HepG2 (cell line): ENCODE measurements around the gene C2CD4A. TPM values are rescaled to one million over a fixed set of nuclear protein-coding genes. Genes with fewer than 3 reads are reported as not detected.

Source experiments
- ATAC-seq: fragments of 200-7000 bp; cut with Tn5 transposase; 3 replicates; pipeline ENCODE4 v1.9.1; 2020; ENCODE audit warnings: mild to moderate bottlenecking, moderate library complexity
- BruUV-seq: library from RNA; stranded (reverse); fragments of 400-500 nt; replicated peaks from 2 replicates; lab custom pipeline; 2021; lab: Mats Ljungman, UMichigan
- CTCF ChIA-PET: fragments of 300-600 bp; formaldehyde crosslinking; extraction: SDS; loops from one replicate; lab custom pipeline; 2021; ENCODE audit warnings: low total read pairs, inconsistent platforms, low intra/inter-chr PET ratio; lab: Yijun Ruan, JAX
- POLR2A ChIA-PET: fragments of 350-600 bp; sonication (Branson Sonifier 250); formaldehyde crosslinking; loops from one replicate; lab custom pipeline; 2020; ENCODE audit warnings: antibody characterized with exemption, inconsistent platforms; lab: Yijun Ruan, JAX
- DNase-seq: peaks from one replicate; pipeline ENCODE4 v3.0.0-alpha.2; 2015; ENCODE audit warnings: low spot score
- FAIRE-seq: peaks from 3 replicates; lab custom pipeline; 2011; peaks lifted over from hg19 to GRCh38; lab: Jason Lieb, UNC
- H2AFZ ChIP-seq: one replicate; pipeline ENCODE4 v1.6.1; 2011; ENCODE audit warnings: low read length, inconsistent platforms
- H3K27ac ChIP-seq: fragments of 300-600 bp; 3 replicates; pipeline ENCODE4 v1.8.0; 2011; ENCODE audit warnings: mixed run types, mild to moderate bottlenecking, mixed read lengths, low read length, inconsistent platforms; ENCODE audit not compliant: insufficient read depth; ENCODE audit errors: extremely low read length
- H3K27me3 ChIP-seq, 2 experiments: fragments of 200-600 bp in 1 of 2; 2 replicates in 1 of 2; 3 replicates in 1 of 2; pipeline versions ENCODE4 v1.6.0 to v1.8.0; 2011; ENCODE audit warnings: low read length in 2 of 2, mild to moderate bottlenecking in 2 of 2, moderate library complexity in 2 of 2, inconsistent platforms in 1 of 2; ENCODE audit not compliant: insufficient read depth in 2 of 2, control insufficient read depth in 1 of 2
- H3K36me3 ChIP-seq, 2 experiments: fragments of 200-600 bp in 1 of 2; replicated peaks in 1 of 2; 2 replicates in 1 of 2; 3 replicates in 1 of 2; pipeline versions ENCODE4 v1.5.1 to v1.8.0; 2011; ENCODE audit warnings: low read length in 2 of 2, inconsistent platforms in 1 of 2; ENCODE audit not compliant: insufficient read depth in 2 of 2, control insufficient read depth in 1 of 2
- H3K4me1 ChIP-seq: 2 replicates; pipeline ENCODE4 v1.5.1; 2012; ENCODE audit warnings: low read length, inconsistent platforms; ENCODE audit not compliant: insufficient read depth
- H3K4me2 ChIP-seq: 2 replicates; pipeline ENCODE4 v1.6.0; 2011; ENCODE audit warnings: low read depth, low read length, inconsistent platforms
- H3K4me3 ChIP-seq, 3 experiments: fragments of 200-600 bp in 1 of 3; sonication (generic), shearing (Covaris generic) in 1 of 3; replicated peaks in 1 of 3; 2 replicates each; pipeline ENCODE4 v1.5.1; 2011 to 2016; ENCODE audit warnings: low read length in 3 of 3, inconsistent platforms in 2 of 3, low read depth in 2 of 3, mild to moderate bottlenecking in 2 of 3, control low read depth in 1 of 3, mixed read lengths in 1 of 3; ENCODE audit not compliant: insufficient read depth in 1 of 3
- H3K79me2 ChIP-seq: one replicate; pipeline ENCODE4 v1.6.1; 2011; ENCODE audit warnings: low read length, inconsistent platforms; ENCODE audit not compliant: insufficient read depth
- H3K9ac ChIP-seq: 2 replicates; pipeline ENCODE4 v1.6.0; 2011; ENCODE audit warnings: mild to moderate bottlenecking, low read depth, low read length, inconsistent platforms; ENCODE audit not compliant: insufficient read depth
- H3K9me3 ChIP-seq: 2 replicates; pipeline ENCODE4 v1.5.1; 2012; ENCODE audit warnings: mild to moderate bottlenecking, low read length
- H4K20me1 ChIP-seq: 2 replicates; pipeline ENCODE4 v1.6.0; 2011; ENCODE audit warnings: inconsistent platforms, mild to moderate bottlenecking, low read length, moderate library complexity; ENCODE audit not compliant: insufficient read depth
- STAG1 ChIP-seq: sonication (generic); formaldehyde crosslinking; IDR thresholded peaks from 2 replicates; pipeline ENCODE4 v1.4.0; 2020; ENCODE audit warnings: missing genetic modification reagents
- ZNF7 ChIP-seq: IDR thresholded peaks from 2 replicates; pipeline ENCODE4 v1.6.1; 2016; ENCODE audit warnings: missing biosample characterization, missing genetic modification reagents
- ZNF772 ChIP-seq: sonication (generic); formaldehyde crosslinking; IDR thresholded peaks from 2 replicates; pipeline ENCODE4 v1.5.0; 2020; ENCODE audit warnings: mild to moderate bottlenecking, missing genetic modification reagents
- WGBS: methylation state at CpG from one replicate; pipeline ENCODE4 v1.1.6; 2017; ENCODE audit warnings: low lambda C conversion rate; 5-methylcytosine and 5-hydroxymethylcytosine counted together
- in situ Hi-C: cut with HindIII; loops from 2 replicates; pipeline ENCODE4 v1.10.0; 2017; ENCODE audit warnings: low pct_unique_long_range_greater_than_20kb; ENCODE audit not compliant: extremely low pct_ligation_motif_present
- intact Hi-C: fragments of 100-400 bp; cut with micrococcal nuclease; formaldehyde crosslinking; loops from one replicate; pipeline ENCODE4 v1.10.0; 2022; ENCODE audit not compliant: unreplicated experiment
- polyA plus RNA-seq, 8 experiments: library from polyadenylated mRNA; depleted of rRNA in 3 of 8; stranded (reverse) in 7 of 8; unstranded in 1 of 8; fragments of >200 nt; fragmentation: Illumina TruSeq in 4 of 8; extraction: Trizol in 4 of 8; gene quantifications; 2 replicates each; pipeline versions ENCODE4 v1.2.1 to v1.2.3, GENCODE V29; 2011 to 2016; ENCODE audit warnings: low read depth in 4 of 8, missing spikeins in 1 of 8, mixed read lengths in 1 of 8; ENCODE audit not compliant: insufficient read depth in 1 of 8
- total RNA-seq, 5 experiments: library from RNA; depleted of rRNA; stranded (reverse); fragments of >200 nt; fragmentation: Illumina TruSeq; extraction: Trizol; gene quantifications; 2 replicates each; pipeline ENCODE4 v1.2.3, GENCODE V29; 2016; ENCODE audit warnings: low read depth in 1 of 5
- TF ChIP-seq, protein P1 (sequence below): sonication (generic); formaldehyde crosslinking; IDR thresholded peaks from 2 replicates; pipeline ENCODE4 v1.5.0; 2020; ENCODE audit warnings: mild to moderate bottlenecking, missing genetic modification reagents, moderate library complexity

Gene C2CD4A
- total and polyA plus RNA-seq, 2 of the 13 experiments (the other 11 are each of a cell fraction or from before 2014, with no cell fraction given) = 0.20 TPM; not detected in 1

DNA sequence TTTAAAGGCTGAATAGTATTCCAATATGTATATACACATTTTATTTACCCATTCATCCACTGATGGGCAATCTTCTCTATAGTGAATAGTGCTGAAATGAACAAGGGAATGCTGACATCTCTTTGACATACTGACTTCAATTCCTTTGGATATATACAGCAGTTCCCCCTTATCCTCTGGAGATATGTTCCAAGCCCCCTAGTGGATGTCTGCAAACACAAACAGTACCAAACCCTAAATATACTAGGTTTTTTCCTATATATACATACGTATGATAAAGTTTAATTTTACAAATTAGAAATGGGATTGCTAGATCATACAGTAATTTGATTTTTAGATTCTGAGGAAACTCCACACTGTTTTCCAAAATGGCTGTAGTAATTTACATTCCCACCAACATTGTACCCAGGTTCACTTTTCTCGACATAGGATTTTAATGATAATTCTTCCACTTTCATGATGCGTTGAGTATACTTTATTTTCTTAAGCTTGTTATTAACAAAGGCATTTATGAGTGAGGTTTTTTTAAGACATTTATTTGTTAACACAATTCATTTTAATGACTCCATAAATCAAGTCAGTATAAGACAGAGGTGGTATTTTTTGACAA lies 44.7 kb upstream of the C2CD4A start:
- Histone ChIP-seq H3K4me1 (no peaks in the 10 kb centered on the region), H4K20me1 (no peaks in the 10 kb centered on the region), H3K4me3 (no peak overlapping the region), H3K27me3 (no peaks in the 10 kb centered on the region), H3K36me3 (peaks cover 0 to 5% of the 10 kb centered on the region in 2 experiments; a peak in 1 of 5 replicates), H2AFZ (no peak overlapping the region), H3K79me2 (no peaks in the 10 kb centered on the region), H3K4me2 (no peak overlapping the region), H3K9ac (no peak overlapping the region), H3K9me3 (no peaks in the 10 kb centered on the region), H3K27ac (no peak overlapping the region)
- no peak for FAIRE-seq
- intact Hi-C loops = loop anchor here (1.0 kb wide), 2 partner anchors 46 to 150 kb away; no protein-coding TSS in a partner anchor
- ChIA-PET POLR2A (no interaction called here), CTCF (no interaction called here)
- WGBS = 98% methylated on average over 3 of the region's 3 CpGs
- TF ChIP-seq STAG1 (CRISPR knock-in tag) = peak; percentile 10; the same call in 1 of the 2 replicates
- no peak for TF ChIP-seq ZNF772 (CRISPR knock-in tag)
- TF ChIP-seq, protein P1, sequence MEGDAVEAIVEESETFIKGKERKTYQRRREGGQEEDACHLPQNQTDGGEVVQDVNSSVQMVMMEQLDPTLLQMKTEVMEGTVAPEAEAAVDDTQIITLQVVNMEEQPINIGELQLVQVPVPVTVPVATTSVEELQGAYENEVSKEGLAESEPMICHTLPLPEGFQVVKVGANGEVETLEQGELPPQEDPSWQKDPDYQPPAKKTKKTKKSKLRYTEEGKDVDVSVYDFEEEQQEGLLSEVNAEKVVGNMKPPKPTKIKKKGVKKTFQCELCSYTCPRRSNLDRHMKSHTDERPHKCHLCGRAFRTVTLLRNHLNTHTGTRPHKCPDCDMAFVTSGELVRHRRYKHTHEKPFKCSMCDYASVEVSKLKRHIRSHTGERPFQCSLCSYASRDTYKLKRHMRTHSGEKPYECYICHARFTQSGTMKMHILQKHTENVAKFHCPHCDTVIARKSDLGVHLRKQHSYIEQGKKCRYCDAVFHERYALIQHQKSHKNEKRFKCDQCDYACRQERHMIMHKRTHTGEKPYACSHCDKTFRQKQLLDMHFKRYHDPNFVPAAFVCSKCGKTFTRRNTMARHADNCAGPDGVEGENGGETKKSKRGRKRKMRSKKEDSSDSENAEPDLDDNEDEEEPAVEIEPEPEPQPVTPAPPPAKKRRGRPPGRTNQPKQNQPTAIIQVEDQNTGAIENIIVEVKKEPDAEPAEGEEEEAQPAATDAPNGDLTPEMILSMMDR (CRISPR knock-in tag) = peak; percentile 19; the same call in 1 of the 2 replicates
- TF ChIP-seq ZNF7 (CRISPR knock-in tag) = no peak
- peak; percentile 15 for DNase-seq
- no TSS peak for BruUV-seq
- ATAC-seq = peak; percentile 58; the same call in 2 of the 3 replicates
- in situ Hi-C loops = no loop called here
